ENCODE data around the gene IGSF21.

DNA sequence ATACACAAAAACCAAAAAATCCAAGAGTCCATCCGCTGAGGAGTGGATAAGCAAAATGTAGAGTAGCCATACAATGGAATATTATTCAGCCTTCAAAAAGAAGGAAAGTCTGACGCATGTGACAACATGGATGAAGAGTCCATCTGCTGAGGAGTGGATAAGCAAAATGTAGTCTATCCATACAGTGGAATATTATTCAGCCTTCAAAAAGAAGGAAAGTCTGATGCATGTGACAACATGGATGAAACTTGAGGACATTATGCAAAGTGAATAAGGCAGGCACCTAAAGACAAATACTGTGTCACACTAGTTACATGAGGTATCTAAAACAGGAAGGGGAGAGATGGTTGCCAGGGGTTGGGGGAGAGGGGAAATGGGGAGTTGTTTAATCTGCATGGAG is 14.0 kb upstream of the IGSF21 start:
- TF ChIP-seq, protein P1, sequence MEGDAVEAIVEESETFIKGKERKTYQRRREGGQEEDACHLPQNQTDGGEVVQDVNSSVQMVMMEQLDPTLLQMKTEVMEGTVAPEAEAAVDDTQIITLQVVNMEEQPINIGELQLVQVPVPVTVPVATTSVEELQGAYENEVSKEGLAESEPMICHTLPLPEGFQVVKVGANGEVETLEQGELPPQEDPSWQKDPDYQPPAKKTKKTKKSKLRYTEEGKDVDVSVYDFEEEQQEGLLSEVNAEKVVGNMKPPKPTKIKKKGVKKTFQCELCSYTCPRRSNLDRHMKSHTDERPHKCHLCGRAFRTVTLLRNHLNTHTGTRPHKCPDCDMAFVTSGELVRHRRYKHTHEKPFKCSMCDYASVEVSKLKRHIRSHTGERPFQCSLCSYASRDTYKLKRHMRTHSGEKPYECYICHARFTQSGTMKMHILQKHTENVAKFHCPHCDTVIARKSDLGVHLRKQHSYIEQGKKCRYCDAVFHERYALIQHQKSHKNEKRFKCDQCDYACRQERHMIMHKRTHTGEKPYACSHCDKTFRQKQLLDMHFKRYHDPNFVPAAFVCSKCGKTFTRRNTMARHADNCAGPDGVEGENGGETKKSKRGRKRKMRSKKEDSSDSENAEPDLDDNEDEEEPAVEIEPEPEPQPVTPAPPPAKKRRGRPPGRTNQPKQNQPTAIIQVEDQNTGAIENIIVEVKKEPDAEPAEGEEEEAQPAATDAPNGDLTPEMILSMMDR (IDR thresholded peaks at IDR 0.05): no peak
- no peak for TF ChIP-seq EZH2 (IDR thresholded peaks at IDR 0.05; ENCODE audit: borderline replicate concordance, insufficient read depth, low read depth, low read length, poor library complexity, severe bottlenecking)
